ENCODE data around the gene FAM156B.
"Not testable (repeated sequence)": the region's sequence is repeated elsewhere in the genome, so short reads cannot be mapped to it uniquely, and the experiment has no call there.

The FAM156B gene

DNA sequence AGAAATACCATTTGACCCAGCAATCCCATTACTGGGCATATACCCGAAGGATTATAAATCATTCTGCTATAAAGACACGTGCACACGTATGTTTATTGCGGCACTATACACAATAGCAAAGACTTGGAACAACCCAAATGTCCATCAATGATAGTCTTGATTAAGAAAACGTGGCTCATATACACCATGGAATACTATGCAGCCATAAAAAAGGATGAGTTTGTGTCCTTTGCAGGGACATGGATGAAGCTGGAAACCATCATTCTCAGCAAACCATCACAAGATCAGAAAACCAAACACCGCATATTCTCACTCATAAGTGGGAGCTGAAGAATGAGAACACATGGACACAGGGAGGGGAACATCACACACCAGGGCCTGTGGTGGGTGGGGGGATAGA, 33.1 kb downstream of the FAM156B start:
- DNase-seq = not testable (repeated sequence)

DNA sequence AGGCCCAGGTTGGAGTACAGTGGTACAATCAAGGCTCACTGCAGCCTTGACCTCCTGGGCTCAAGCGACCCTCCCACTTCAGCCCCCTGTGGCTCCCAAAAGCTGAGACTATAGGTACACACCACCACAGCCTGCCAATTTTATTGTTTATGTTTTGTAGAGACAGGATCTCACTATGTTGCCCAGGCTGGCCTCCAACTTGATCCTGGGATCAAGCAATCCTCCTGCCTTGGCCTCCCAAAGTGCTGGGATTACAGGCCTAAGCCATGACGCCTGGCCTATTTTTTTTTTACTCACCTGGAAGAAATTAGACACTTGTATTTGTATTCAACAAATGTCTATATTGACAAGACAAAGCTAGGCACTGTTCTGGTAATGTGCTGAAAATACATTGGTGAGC, 36.1 kb downstream of the FAM156B start:
- no peak for DNase-seq

GRCh38 chrX:52933976-52934703, 37.0 kb downstream of the FAM156B start:
- DNase-seq = no peak

DNA sequence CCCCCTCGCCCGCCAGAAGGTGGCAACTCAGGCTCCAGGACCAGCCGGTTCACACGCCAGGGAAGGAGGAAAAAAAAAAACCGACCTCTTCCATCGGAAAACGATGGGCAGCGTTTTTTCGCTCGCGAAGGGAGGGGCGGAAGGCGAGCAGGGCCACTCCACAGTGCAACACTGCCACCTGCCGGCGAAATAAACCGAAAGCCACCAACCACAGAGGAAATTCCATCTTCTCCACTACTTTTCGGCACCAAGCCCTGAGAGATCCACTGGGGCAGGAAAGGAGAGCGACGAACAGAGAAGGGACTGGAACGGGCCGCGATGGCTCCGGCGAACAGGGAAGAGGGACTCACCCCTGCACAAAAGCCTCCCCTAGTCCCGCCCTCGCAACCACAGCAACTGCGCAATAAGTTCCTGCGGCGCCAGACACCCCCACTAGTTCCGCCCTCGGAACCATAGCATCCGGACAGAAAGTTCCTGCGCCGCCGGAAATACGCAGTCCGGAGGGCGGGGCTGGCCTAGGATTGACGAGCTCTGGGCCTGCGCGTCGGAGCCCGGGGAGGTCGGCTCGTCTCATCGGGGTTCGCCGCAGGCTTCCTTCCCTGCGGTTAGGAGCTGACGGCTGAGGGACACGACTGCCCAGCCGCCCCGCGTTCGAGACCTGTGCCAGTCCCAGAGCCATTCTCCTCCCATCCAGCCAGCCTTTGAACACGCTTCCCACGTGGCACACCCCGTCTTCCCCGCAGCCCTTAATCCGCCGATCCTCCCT, 37.8 kb downstream of the FAM156B start:
- DNase-seq = peak; percentile 32

GRCh38 chrX:52935470-52935784, 38.3 kb downstream of the FAM156B start:
- DNase-seq = not testable (repeated sequence)

DNA sequence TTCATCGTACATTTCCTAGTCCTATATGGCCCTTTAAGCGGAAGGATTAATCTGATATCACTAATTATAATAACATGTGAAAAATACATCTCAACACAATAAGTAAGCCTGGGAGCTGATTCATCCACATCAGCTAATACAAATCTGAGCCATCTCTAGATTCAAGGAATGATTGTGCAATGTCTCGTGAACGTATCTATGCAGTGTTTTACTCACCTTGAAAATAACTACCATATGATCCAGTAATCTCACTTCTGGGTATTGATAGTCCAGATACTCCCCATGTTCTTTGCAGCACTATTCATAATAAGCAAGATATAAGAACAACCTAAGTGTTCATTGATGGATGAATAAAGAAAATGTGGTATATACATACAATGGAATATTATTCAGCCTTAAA, 43.6 kb downstream of the FAM156B start:
- not testable (repeated sequence) for DNase-seq

DNA sequence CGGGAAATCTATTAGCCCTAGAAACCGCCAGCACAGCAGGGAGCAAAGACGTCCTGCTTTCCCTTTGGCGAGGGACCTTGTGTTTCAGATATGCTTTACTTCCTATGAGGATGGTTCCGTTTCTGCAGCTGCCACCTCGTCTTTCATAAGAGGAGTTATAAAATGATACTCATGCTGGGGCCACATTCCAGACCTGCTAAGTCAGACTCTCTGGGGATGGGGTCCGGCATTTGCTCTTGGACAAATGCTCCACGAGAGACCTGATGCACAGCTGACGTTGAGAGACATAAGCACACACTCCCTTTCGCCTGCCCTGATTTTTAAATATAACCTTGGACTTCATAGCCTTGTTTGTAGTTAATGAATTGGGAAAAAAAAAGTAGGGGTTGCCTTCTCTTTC, 44.6 kb downstream of the FAM156B start:
- not testable (repeated sequence) for DNase-seq

- DNase-seq = not testable (repeated sequence)
Observed at GRCh38 chrX:52945838-52946494, 48.8 kb downstream of the FAM156B start.

- not testable (repeated sequence) for DNase-seq
Observed at GRCh38 chrX:52947501-52947900, 50.4 kb downstream of the FAM156B start.

DNA sequence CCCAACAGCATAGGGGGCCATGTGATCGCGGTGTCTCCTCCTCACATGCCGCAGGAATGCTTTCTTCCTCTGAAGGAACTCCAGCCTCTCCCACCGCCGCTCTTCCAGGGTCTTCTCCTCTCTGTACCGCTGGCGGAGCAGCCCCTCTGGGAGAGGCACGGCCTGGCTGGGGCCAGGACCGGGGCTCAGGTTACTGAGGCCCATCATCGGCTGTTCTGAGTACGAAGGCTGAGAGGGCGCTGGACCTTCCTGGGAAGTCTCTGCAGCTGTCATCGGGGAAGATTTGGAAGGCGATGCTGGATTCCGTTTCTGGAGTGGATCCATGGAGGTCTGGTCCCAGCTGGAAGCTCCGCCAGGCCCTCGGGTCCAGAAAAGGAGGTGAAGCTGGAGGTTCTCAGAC, 51.1 kb downstream of the FAM156B start:
- not testable (repeated sequence) for DNase-seq

DNA sequence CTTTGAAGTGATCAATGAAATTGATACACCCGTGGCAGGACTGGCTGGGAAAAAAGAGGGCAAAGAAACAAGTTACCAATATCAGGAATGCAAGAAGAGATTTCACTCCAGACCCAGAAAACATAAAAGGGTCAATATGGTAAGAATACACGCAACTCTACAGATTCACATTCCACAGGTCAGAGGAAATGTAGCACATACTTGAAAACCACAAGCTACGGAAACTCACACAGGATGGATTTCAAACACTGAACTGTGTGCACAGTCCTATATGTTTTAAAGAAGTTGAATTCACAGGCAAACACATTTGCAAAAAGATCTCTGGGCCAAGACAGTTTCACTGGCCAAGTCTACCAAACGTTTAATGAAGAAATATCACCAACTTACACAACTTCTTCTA, 52.2 kb downstream of the FAM156B start:
- DNase-seq = not testable (repeated sequence)

- not testable (repeated sequence) for DNase-seq
Observed at GRCh38 chrX:52949884-52950283, 52.8 kb downstream of the FAM156B start.

All from cortex of kidney (tissue), 1 donor.